Activated naive CD8-positive, alpha-beta T cell treated with anti-CD3 and anti-CD28 coated beads for 36 hours (primary cell): ENCODE results near the gene MCEE. TPM values are rescaled to one million over a fixed set of nuclear protein-coding genes. Genes with fewer than 3 reads are reported as not detected.
A peak's percentile ranks its signal among the peaks of the same experiment; 100 is the strongest.

Experiments
- DNase-seq: peaks from one replicate; pipeline ENCODE4 v3.0.0; 2021
- H3K27ac Mint-ChIP-seq: one replicate; pipeline ENCODE4 v1.8.0; 2022; ENCODE audit warnings: mild to moderate bottlenecking, moderate library complexity, mixed read lengths
- H3K27me3 Mint-ChIP-seq: one replicate; pipeline ENCODE4 v1.8.0; 2022; ENCODE audit warnings: mild to moderate bottlenecking, mixed read lengths
- H3K36me3 Mint-ChIP-seq: one replicate; pipeline ENCODE4 v1.8.0; 2021; ENCODE audit warnings: mild to moderate bottlenecking, mixed read lengths
- H3K4me1 Mint-ChIP-seq: one replicate; pipeline ENCODE4 v1.8.0; 2021; ENCODE audit warnings: mixed read lengths
- H3K4me3 Mint-ChIP-seq: one replicate; pipeline ENCODE4 v1.8.0; 2022; ENCODE audit warnings: mild to moderate bottlenecking, moderate library complexity, mixed read lengths
- H3K9me3 Mint-ChIP-seq: one replicate; pipeline ENCODE4 v1.8.0; 2022; ENCODE audit warnings: mixed read lengths
- total RNA-seq, 2 experiments: library from RNA; stranded (reverse); gene quantifications; one replicate each; pipeline ENCODE4 v1.2.3, GENCODE V29; 2021

The MCEE gene
- total RNA-seq, 2 experiments from 2014 or later: 10.6 TPM

GRCh38 chr2:71072492-71072891 is 57.5 kb downstream of the MCEE start:
- Mint-ChIP-seq H3K27ac (peak overlapping the region; percentile 92), H3K36me3 (peaks cover 26% of the 10 kb centered on the region), H3K27me3 (no peaks in the 10 kb centered on the region), H3K4me3 (peak overlapping the region; percentile 60), H3K9me3 (no peaks in the 10 kb centered on the region), H3K4me1 (peaks cover 48% of the 10 kb centered on the region)
- no peak for DNase-seq

GRCh38 chr2:71071681-71072398 is 58.2 kb downstream of the MCEE start:
- Mint-ChIP-seq H3K9me3 (no peaks in the 10 kb centered on the region), H3K36me3 (peaks cover 26% of the 10 kb centered on the region), H3K4me3 (peak overlapping the region; percentile 79), H3K27ac (peak overlapping the region; percentile 92), H3K27me3 (no peaks in the 10 kb centered on the region), H3K4me1 (peaks cover 53% of the 10 kb centered on the region)
- DNase-seq: peak; percentile 61

GRCh38 chr2:71070294-71071093 is 59.5 kb downstream of the MCEE start:
- H3K4me1 Mint-ChIP-seq: peaks cover 55% of the 10 kb centered on the region
- no peaks in the 10 kb centered on the region for H3K27me3 Mint-ChIP-seq
- DNase-seq: no peak
- H3K27ac Mint-ChIP-seq: peak overlapping the region; percentile 92
- no peaks in the 10 kb centered on the region for H3K9me3 Mint-ChIP-seq
- peaks cover 26% of the 10 kb centered on the region for H3K36me3 Mint-ChIP-seq
- H3K4me3 Mint-ChIP-seq: no peak overlapping the region

GRCh38 chr2:71069376-71069775 is 60.7 kb downstream of the MCEE start:
- Mint-ChIP-seq H3K9me3 (no peaks in the 10 kb centered on the region), H3K4me1 (peaks cover 56% of the 10 kb centered on the region)

GRCh38 chr2:71068218-71069035 is 61.6 kb downstream of the MCEE start, which contains the start of gene NAGK:
TSS of gene NAGK (plus strand) at chr2:71068648. CDS start at chr2:71068684, 36 bp downstream.
- DNase-seq: peak; percentile 99
- Mint-ChIP-seq H3K27ac (peak within 1 kb of the TSS; percentile 98), H3K36me3 (peaks cover 15% of the 10 kb centered on the region), H3K4me3 (peak within 1 kb of the TSS; percentile 93), H3K9me3 (no peaks in the 10 kb centered on the region), H3K27me3 (no peaks in the 10 kb centered on the region), H3K4me1 (peaks cover 51% of the 10 kb centered on the region)

More at GRCh38 chr2:71069376-71069775, 60.7 kb downstream of the MCEE start:
- DNase-seq: no peak
- Mint-ChIP-seq H3K36me3 (peaks cover 24% of the 10 kb centered on the region), H3K27ac (peak overlapping the region; percentile 98), H3K27me3 (no peaks in the 10 kb centered on the region), H3K4me3 (peak overlapping the region; percentile 93)

GRCh38 chr2:71067567-71068217 is 62.3 kb downstream of the MCEE start:
- DNase-seq: peak; percentile 9
- Mint-ChIP-seq H3K9me3 (no peaks in the 10 kb centered on the region), H3K27ac (peak overlapping the region; percentile 98), H3K4me1 (peaks cover 47% of the 10 kb centered on the region), H3K4me3 (peak overlapping the region; percentile 93), H3K36me3 (peaks cover 10% of the 10 kb centered on the region), H3K27me3 (no peaks in the 10 kb centered on the region)

- no peaks in the 10 kb centered on the region for H3K27me3 Mint-ChIP-seq
- H3K4me3 Mint-ChIP-seq: no peak overlapping the region
- no peak overlapping the region for H3K27ac Mint-ChIP-seq
- DNase-seq: no peak
- H3K9me3 Mint-ChIP-seq: no peaks in the 10 kb centered on the region
- peaks cover 39% of the 10 kb centered on the region for H3K4me1 Mint-ChIP-seq
- H3K36me3 Mint-ChIP-seq: peaks cover 9% of the 10 kb centered on the region
Observed at GRCh38 chr2:71066856-71067255, 63.2 kb downstream of the MCEE start.

GRCh38 chr2:71064754-71065621 is 65.0 kb downstream of the MCEE start:
- Mint-ChIP-seq H3K36me3 (peaks cover 3% of the 10 kb centered on the region), H3K9me3 (no peaks in the 10 kb centered on the region), H3K4me3 (no peak overlapping the region), H3K27me3 (peaks cover 5% of the 10 kb centered on the region), H3K4me1 (peaks cover 20% of the 10 kb centered on the region), H3K27ac (no peak overlapping the region)
- DNase-seq: no peak

GRCh38 chr2:71064110-71064611 is 65.9 kb downstream of the MCEE start:
- Mint-ChIP-seq H3K27ac (no peak overlapping the region), H3K4me3 (no peak overlapping the region), H3K4me1 (peaks cover 12% of the 10 kb centered on the region), H3K9me3 (no peaks in the 10 kb centered on the region), H3K27me3 (peaks cover 5% of the 10 kb centered on the region), H3K36me3 (no peaks in the 10 kb centered on the region)
- no peak for DNase-seq

- Mint-ChIP-seq H3K4me3 (no peak overlapping the region), H3K4me1 (peaks cover 10% of the 10 kb centered on the region), H3K36me3 (no peaks in the 10 kb centered on the region), H3K27ac (no peak overlapping the region), H3K27me3 (peaks cover 5% of the 10 kb centered on the region), H3K9me3 (no peaks in the 10 kb centered on the region)
- DNase-seq: no peak
Observed at GRCh38 chr2:71063216-71063615, 66.8 kb downstream of the MCEE start.

- Mint-ChIP-seq H3K36me3 (no peaks in the 10 kb centered on the region), H3K27ac (no peak overlapping the region), H3K4me3 (no peak overlapping the region), H3K27me3 (peaks cover 5% of the 10 kb centered on the region), H3K9me3 (no peaks in the 10 kb centered on the region), H3K4me1 (peaks cover 2% of the 10 kb centered on the region)
- DNase-seq: no peak
Observed at GRCh38 chr2:71060871-71061270, 69.2 kb downstream of the MCEE start.

- Mint-ChIP-seq H3K4me3 (no peak overlapping the region), H3K4me1 (peaks cover 2% of the 10 kb centered on the region), H3K36me3 (no peaks in the 10 kb centered on the region), H3K27me3 (peaks cover 5% of the 10 kb centered on the region), H3K9me3 (no peaks in the 10 kb centered on the region), H3K27ac (no peak overlapping the region)
- DNase-seq: no peak
Observed at GRCh38 chr2:71060211-71060610, 69.8 kb downstream of the MCEE start.
